Ectodermal cell (in vitro differentiated cells): ENCODE measurements around the gene ROBO1.

Source experiments
- H3K27ac ChIP-seq: 2 replicates; pipeline ENCODE4 v1.7.0; 2013; ENCODE audit warnings: mild to moderate bottlenecking, low read depth, low read length; ENCODE audit not compliant: insufficient read depth, poor library complexity, severe bottlenecking
- H3K27me3 ChIP-seq: 2 replicates; pipeline ENCODE4 v1.7.0; 2013; ENCODE audit warnings: mild to moderate bottlenecking, low read length; ENCODE audit not compliant: insufficient read depth, control insufficient read depth, poor library complexity, severe bottlenecking
- H3K36me3 ChIP-seq: one replicate; pipeline ENCODE4 v1.7.0; 2013; ENCODE audit warnings: low read length; ENCODE audit not compliant: control insufficient read depth, insufficient read depth
- H3K4me1 ChIP-seq: one replicate; pipeline ENCODE4 v1.7.0; 2013; ENCODE audit warnings: low read length; ENCODE audit not compliant: control insufficient read depth, insufficient read depth
- H3K4me3 ChIP-seq: 2 replicates; pipeline ENCODE4 v1.7.0; 2013; ENCODE audit warnings: low read depth, low read length, control low read depth; ENCODE audit not compliant: insufficient read depth
- H3K9me3 ChIP-seq: 2 replicates; pipeline ENCODE4 v1.7.0; 2013; ENCODE audit warnings: mild to moderate bottlenecking, low read length, moderate library complexity; ENCODE audit not compliant: control insufficient read depth
- WGBS, 2 experiments: methylation state at CpG; one replicate each; pipeline ENCODE4 v1.1.7; 2013; ENCODE audit warnings: missing lambda C conversion rate in 2 of 2; 5-methylcytosine and 5-hydroxymethylcytosine counted together

The ROBO1 gene

GRCh38 chr3:78867409-78868372 is 900.1 kb downstream of the ROBO1 start:
- H3K4me1 ChIP-seq = peaks cover 16% of the 10 kb centered on the region

GRCh38 chr3:78863306-78864203 is 904.2 kb downstream of the ROBO1 start:
- Histone ChIP-seq H3K4me3 (no peak overlapping the region), H3K27ac (no peak overlapping the region), H3K4me1 (peaks cover 10% of the 10 kb centered on the region), H3K27me3 (no peaks in the 10 kb centered on the region), H3K9me3 (no peaks in the 10 kb centered on the region), H3K36me3 (no peaks in the 10 kb centered on the region)
- 93 to 94% methylated on average over 5 of the region's 5 CpGs for WGBS, 2 experiments

More at GRCh38 chr3:78867409-78868372, 900.1 kb downstream of the ROBO1 start:
- H3K27me3 ChIP-seq = no peaks in the 10 kb centered on the region
- H3K4me3 ChIP-seq = no peak overlapping the region
- 78 to 88% methylated on average over 4 of the region's 7 CpGs for WGBS, 2 experiments
- no peaks in the 10 kb centered on the region for H3K36me3 ChIP-seq
- H3K27ac ChIP-seq = no peak overlapping the region
- no peaks in the 10 kb centered on the region for H3K9me3 ChIP-seq

GRCh38 chr3:78861156-78861555 is 906.6 kb downstream of the ROBO1 start:
- H3K36me3 ChIP-seq = no peaks in the 10 kb centered on the region
- H3K27ac ChIP-seq = no peak overlapping the region
- no peaks in the 10 kb centered on the region for H3K9me3 ChIP-seq
- H3K27me3 ChIP-seq = no peaks in the 10 kb centered on the region
- no peak overlapping the region for H3K4me3 ChIP-seq
- H3K4me1 ChIP-seq = no peaks in the 10 kb centered on the region
- 89 to 93% methylated on average over 4 of the region's 4 CpGs for whole genome bisulfite sequencing, 2 experiments

GRCh38 chr3:78860567-78860966 is 907.2 kb downstream of the ROBO1 start:
- no peaks in the 10 kb centered on the region for H3K4me1 ChIP-seq
- H3K27ac ChIP-seq = no peak overlapping the region
- H3K36me3 ChIP-seq = no peaks in the 10 kb centered on the region
- H3K27me3 ChIP-seq = no peaks in the 10 kb centered on the region
- 90 to 91% methylated on average over 4 of the region's 4 CpGs for WGBS, 2 experiments
- no peaks in the 10 kb centered on the region for H3K9me3 ChIP-seq
- no peak overlapping the region for H3K4me3 ChIP-seq

GRCh38 chr3:78858910-78859309 is 908.9 kb downstream of the ROBO1 start:
- H3K4me1 ChIP-seq = no peaks in the 10 kb centered on the region
- no peaks in the 10 kb centered on the region for H3K36me3 ChIP-seq
- H3K4me3 ChIP-seq = no peak overlapping the region
- H3K27me3 ChIP-seq = no peaks in the 10 kb centered on the region
- no peaks in the 10 kb centered on the region for H3K9me3 ChIP-seq
- WGBS, 2 experiments = 88 to 91% methylated on average over 4 of the region's 4 CpGs
- H3K27ac ChIP-seq = no peak overlapping the region

GRCh38 chr3:78858174-78858573 is 909.6 kb downstream of the ROBO1 start:
- H3K4me1 ChIP-seq = no peaks in the 10 kb centered on the region
- H3K9me3 ChIP-seq = no peaks in the 10 kb centered on the region
- WGBS, 2 experiments = 86 to 88% methylated on average over 1 of the region's 1 CpG
- no peak overlapping the region for H3K27ac ChIP-seq
- no peaks in the 10 kb centered on the region for H3K27me3 ChIP-seq
- H3K4me3 ChIP-seq = no peak overlapping the region
- H3K36me3 ChIP-seq = no peaks in the 10 kb centered on the region

GRCh38 chr3:78857494-78858111 is 910.2 kb downstream of the ROBO1 start:
- Histone ChIP-seq H3K27ac (no peak overlapping the region), H3K4me3 (no peak overlapping the region), H3K27me3 (no peaks in the 10 kb centered on the region), H3K9me3 (no peaks in the 10 kb centered on the region), H3K36me3 (no peaks in the 10 kb centered on the region), H3K4me1 (no peaks in the 10 kb centered on the region)
- WGBS, 2 experiments = 93% methylated on average over 6 of the region's 6 CpGs

- H3K27me3 ChIP-seq = no peaks in the 10 kb centered on the region
- no peaks in the 10 kb centered on the region for H3K9me3 ChIP-seq
- no peaks in the 10 kb centered on the region for H3K4me1 ChIP-seq
- H3K4me3 ChIP-seq = no peak overlapping the region
- WGBS, 2 experiments = 100% methylated on average over 1 to 2 of the region's 2 CpGs
- no peaks in the 10 kb centered on the region for H3K36me3 ChIP-seq
- no peak overlapping the region for H3K27ac ChIP-seq
Observed at GRCh38 chr3:78856164-78856563, 911.6 kb downstream of the ROBO1 start.

GRCh38 chr3:78855190-78855589 is 912.6 kb downstream of the ROBO1 start:
- Histone ChIP-seq H3K27ac (no peak overlapping the region), H3K4me1 (no peaks in the 10 kb centered on the region), H3K4me3 (no peak overlapping the region), H3K9me3 (no peaks in the 10 kb centered on the region), H3K36me3 (no peaks in the 10 kb centered on the region), H3K27me3 (no peaks in the 10 kb centered on the region)
- 92 to 94% methylated on average over 4 of the region's 5 CpGs for WGBS, 2 experiments
